CD4-positive, alpha-beta T cell (primary cell): ENCODE results near the gene TMEM117. TPM values are rescaled to one million over a fixed set of nuclear protein-coding genes. Genes with fewer than 3 reads are reported as not detected.

ENCODE experiments used
- ATAC-seq: fragments of 200-7000 bp; cut with Tn5 transposase; one replicate; pipeline ENCODE4 v1.10.0; 2022; ENCODE audit warnings: mild to moderate bottlenecking; ENCODE audit not compliant: poor library complexity
- CTCF ChIA-PET: fragments of 350-600 bp; sonication (Branson Sonifier 250); formaldehyde crosslinking; loops from one replicate; lab custom pipeline; 2021; ENCODE audit warnings: antibody characterized with exemption, inconsistent platforms; lab: Charles Lee
- POLR2A ChIA-PET: fragments of 350-600 bp; sonication (Branson Sonifier 250); formaldehyde crosslinking; loops from one replicate; lab custom pipeline; 2021; ENCODE audit warnings: antibody characterized with exemption, inconsistent platforms; lab: Charles Lee
- DNase-seq, 14 experiments: peaks; one replicate each; pipeline ENCODE4 v3.0.0-alpha.2; 2013 to 2020; ENCODE audit warnings: mixed read lengths in 2 of 14
- H3K27ac ChIP-seq, 2 donors: one replicate each; pipeline versions ENCODE4 v1.5.1 to v1.7.0; 2013; ENCODE audit warnings: low read length in 2 of 2, low read depth in 1 of 2, mild to moderate bottlenecking in 1 of 2
- H3K27me3 ChIP-seq, 2 experiments: 1 replicate in 1 of 2; 2 replicates in 1 of 2; pipeline versions ENCODE4 v1.6.1 to v1.7.0; 2013; ENCODE audit warnings: low read length in 2 of 2, control low read depth in 1 of 2, mild to moderate bottlenecking in 1 of 2, moderate library complexity in 1 of 2; ENCODE audit not compliant: insufficient read depth in 2 of 2, control insufficient read depth in 1 of 2
- H3K36me3 ChIP-seq: one replicate; pipeline ENCODE4 v1.6.1; 2013; ENCODE audit warnings: low read length, control low read depth; ENCODE audit not compliant: insufficient read depth
- H3K4me1 ChIP-seq: one replicate; pipeline ENCODE4 v1.6.1; 2013; ENCODE audit warnings: low read length, control low read depth; ENCODE audit not compliant: insufficient read depth
- H3K4me3 ChIP-seq: one replicate; pipeline ENCODE4 v1.5.1; 2013; ENCODE audit warnings: mild to moderate bottlenecking, low read length, moderate library complexity
- H3K9me3 ChIP-seq, 2 experiments: 1 replicate in 1 of 2; 2 replicates in 1 of 2; pipeline versions ENCODE4 v1.6.1 to v1.7.0; 2013; ENCODE audit warnings: low read length in 2 of 2, mild to moderate bottlenecking in 2 of 2, control low read depth in 1 of 2, moderate library complexity in 1 of 2; ENCODE audit not compliant: control insufficient read depth in 1 of 2, insufficient read depth in 1 of 2
- H3K27ac Mint-ChIP-seq: one replicate; pipeline ENCODE4 v1.8.0; 2020; ENCODE audit warnings: mixed read lengths
- H3K27me3 Mint-ChIP-seq: one replicate; pipeline ENCODE4 v1.8.0; 2021; ENCODE audit warnings: mixed read lengths
- H3K36me3 Mint-ChIP-seq: one replicate; pipeline ENCODE4 v1.8.0; 2021; ENCODE audit warnings: low read depth, mixed read lengths
- H3K4me1 Mint-ChIP-seq: one replicate; pipeline ENCODE4 v1.8.0; 2021; ENCODE audit warnings: low read depth, mixed read lengths
- H3K4me3 Mint-ChIP-seq: one replicate; pipeline ENCODE4 v1.8.0; 2020; ENCODE audit warnings: mild to moderate bottlenecking, mixed read lengths
- H3K9me3 Mint-ChIP-seq: one replicate; pipeline ENCODE4 v1.8.0; 2020; ENCODE audit warnings: mixed read lengths
- CTCF ChIP-seq: fragments of 200-600 bp; IDR thresholded peaks from one replicate; pipeline ENCODE4 v1.8.0; 2022; ENCODE audit warnings: antibody characterized with exemption, mild to moderate bottlenecking
- intact Hi-C, 2 experiments: fragments of 100-400 bp; cut with DNase I in 1 of 2; cut with micrococcal nuclease in 1 of 2; formaldehyde crosslinking; loops; one replicate each; pipeline versions ENCODE4 v1.15.1 to v1.9.0; 2023 to 2025; cut with DNase I, micrococcal nuclease
- total RNA-seq, 174 experiments: library from RNA in 2 of 174; stranded (reverse) in 2 of 174; gene quantifications; one replicate each; pipeline ENCODE4 v1.2.3 and lab custom pipeline; 2021 to 2026

The TMEM117 gene
- total RNA-seq, 2 experiments from 2014 or later = 3.4 to 4.4 TPM

- no peak overlapping the region for H3K4me3 Mint-ChIP-seq
- intact Hi-C loops = loop anchor here in 1 of 2 experiments (10.0 kb wide), 1 partner anchor 622 kb away; no protein-coding TSS in a partner anchor
- H3K36me3 Mint-ChIP-seq = no peaks in the 10 kb centered on the region
- CTCF ChIA-PET = no interaction called here
- no peak for TF ChIP-seq CTCF
- Histone ChIP-seq H3K27me3 (no peaks in the 10 kb centered on the region), H3K4me3 (no peak overlapping the region), H3K27ac (no peak overlapping the region), H3K4me1 (no peaks in the 10 kb centered on the region), H3K36me3 (no peaks in the 10 kb centered on the region), H3K9me3 (no peaks in the 10 kb centered on the region)
- POLR2A ChIA-PET = no interaction called here
- no peaks in the 10 kb centered on the region for H3K4me1 Mint-ChIP-seq
- H3K27ac Mint-ChIP-seq = no peak overlapping the region
- no peaks in the 10 kb centered on the region for H3K9me3 Mint-ChIP-seq
- DNase-seq (no peak), ATAC-seq (no peak)
- H3K27me3 Mint-ChIP-seq = no peaks in the 10 kb centered on the region
Measured at GRCh38 chr12:44313188-44313587, 477.3 kb downstream of the TMEM117 start.

- intact Hi-C loops = loop anchor here in 1 of 2 experiments (10.0 kb wide), 1 partner anchor 621 kb away; no protein-coding TSS in a partner anchor
Measured at GRCh38 chr12:44314007-44314500, 478.2 kb downstream of the TMEM117 start.

DNA sequence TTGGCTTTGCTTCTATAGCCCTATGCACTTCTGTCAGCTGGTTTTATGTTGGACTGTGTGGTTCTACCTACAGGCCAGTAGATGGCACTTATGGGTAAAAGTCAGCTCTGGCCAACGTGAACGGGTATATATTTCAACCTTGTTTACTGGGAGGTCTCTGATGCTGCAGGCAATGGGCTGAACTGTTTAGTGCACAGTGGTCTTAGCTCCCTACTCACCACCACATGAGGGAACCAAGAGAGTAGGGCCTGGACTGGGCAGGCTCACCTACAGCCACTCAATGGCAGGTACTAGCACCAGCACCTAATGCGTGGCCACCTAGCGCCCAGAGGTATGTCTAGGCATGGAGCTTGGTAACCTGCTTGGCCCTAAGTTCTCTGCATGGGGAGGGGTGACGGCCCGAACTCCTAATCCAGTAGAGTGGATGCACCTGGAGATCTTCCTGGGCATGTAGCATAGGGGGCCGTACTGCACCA, 481.8 kb downstream of the TMEM117 start:
- intact Hi-C loops = loop anchor here (5.0 to 10.0 kb wide), 2 partner anchors 610 to 617 kb away; no protein-coding TSS in a partner anchor
- no peaks in the 10 kb centered on the region for H3K27me3 ChIP-seq
- H3K27me3 Mint-ChIP-seq = no peaks in the 10 kb centered on the region
- no peaks in the 10 kb centered on the region for H3K9me3 ChIP-seq
- no peak overlapping the region for H3K27ac ChIP-seq
- H3K36me3 Mint-ChIP-seq = no peaks in the 10 kb centered on the region
- no peaks in the 10 kb centered on the region for H3K4me1 ChIP-seq
- DNase-seq = peak in 2 of 14 experiments; percentile 6 to 12
- ChIA-PET POLR2A (no interaction called here), CTCF (no interaction called here)
- ATAC-seq = no peak
- TF ChIP-seq CTCF = no peak
- no peak overlapping the region for H3K4me3 Mint-ChIP-seq
- H3K4me1 Mint-ChIP-seq = no peaks in the 10 kb centered on the region
- no peaks in the 10 kb centered on the region for H3K9me3 Mint-ChIP-seq
- no peak overlapping the region for H3K27ac Mint-ChIP-seq
- H3K4me3 ChIP-seq = no peak overlapping the region
- no peaks in the 10 kb centered on the region for H3K36me3 ChIP-seq

More at GRCh38 chr12:44314007-44314500, 478.2 kb downstream of the TMEM117 start:
- ATAC-seq (no peak), DNase-seq (no peak)
- no peaks in the 10 kb centered on the region for H3K9me3 Mint-ChIP-seq
- TF ChIP-seq CTCF = no peak
- H3K27ac Mint-ChIP-seq = no peak overlapping the region
- H3K4me3 ChIP-seq = no peak overlapping the region
- no peaks in the 10 kb centered on the region for H3K4me1 ChIP-seq
- ChIA-PET POLR2A (no interaction called here), CTCF (no interaction called here)
- no peak overlapping the region for H3K27ac ChIP-seq
- no peaks in the 10 kb centered on the region for H3K36me3 Mint-ChIP-seq
- H3K9me3 ChIP-seq = no peaks in the 10 kb centered on the region
- no peaks in the 10 kb centered on the region for H3K27me3 ChIP-seq
- no peaks in the 10 kb centered on the region for H3K27me3 Mint-ChIP-seq
- H3K36me3 ChIP-seq = no peaks in the 10 kb centered on the region
- H3K4me1 Mint-ChIP-seq = no peaks in the 10 kb centered on the region
- H3K4me3 Mint-ChIP-seq = no peak overlapping the region
